Naive thymus-derived CD8-positive, alpha-beta T cell (primary cell): Measurements from ENCODE around the gene PASD1. TPM values are rescaled to one million over a fixed set of nuclear protein-coding genes. Genes with fewer than 3 reads are reported as not detected.
"Not testable (repeated sequence)": the region's sequence is repeated elsewhere in the genome, so short reads cannot be mapped to it uniquely, and the experiment has no call there.

ENCODE experiments used
- ATAC-seq, 2 donors: fragments of 150-1000 bp; cut with Tn5 transposase in 1 of 2; sonication (Bioruptor Pico), chemical (Tn5 transposase) in 1 of 2; 1 replicate in 1 of 2; 2 replicates in 1 of 2; pipeline ENCODE4 v1.10.0; 2021; ENCODE audit warnings: mild to moderate bottlenecking in 2 of 2, moderate library complexity in 2 of 2
- POLR2A ChIA-PET: fragments of 350-600 bp; sonication (Branson Sonifier 250); formaldehyde crosslinking; loops from one replicate; lab custom pipeline; 2021; ENCODE audit warnings: antibody characterized with exemption; lab: Charles Lee
- DNase-seq, 10 donors: peaks; one replicate each; pipeline versions ENCODE4 v3.0.0 to v3.0.0-alpha.2; 2020 to 2022
- H3K27ac Mint-ChIP-seq, 10 donors: one replicate each; pipeline ENCODE4 v1.8.0; 2020 to 2022; ENCODE audit warnings: mild to moderate bottlenecking in 10 of 10, mixed read lengths in 10 of 10, moderate library complexity in 4 of 10, inconsistent platforms in 1 of 10
- H3K27me3 Mint-ChIP-seq, 5 donors: one replicate each; pipeline ENCODE4 v1.8.0; 2021 to 2022; ENCODE audit warnings: mixed read lengths in 5 of 5
- H3K36me3 Mint-ChIP-seq, 3 donors: one replicate each; pipeline ENCODE4 v1.8.0; 2020 to 2022; ENCODE audit warnings: mixed read lengths in 3 of 3, mild to moderate bottlenecking in 2 of 3, inconsistent platforms in 1 of 3
- H3K4me1 Mint-ChIP-seq, 4 donors: one replicate each; pipeline ENCODE4 v1.8.0; 2021 to 2022; ENCODE audit warnings: mixed read lengths in 4 of 4
- H3K4me3 Mint-ChIP-seq, 10 donors: one replicate each; pipeline ENCODE4 v1.8.0; 2020 to 2022; ENCODE audit warnings: mild to moderate bottlenecking in 10 of 10, mixed read lengths in 10 of 10, moderate library complexity in 6 of 10, inconsistent platforms in 1 of 10
- H3K9me3 Mint-ChIP-seq, 9 donors: one replicate each; pipeline ENCODE4 v1.8.0; 2020 to 2022; ENCODE audit warnings: mixed read lengths in 9 of 9, mild to moderate bottlenecking in 3 of 9, inconsistent platforms in 1 of 9, moderate library complexity in 1 of 9
- polyA plus RNA-seq, 3 donors: library from polyadenylated mRNA; unstranded; fragments of 300-500 nt; fragmentation: Illumina TruSeq; gene quantifications; one replicate each; pipeline ENCODE4 v1.2.3, GENCODE V29; 2021
- total RNA-seq, 8 experiments: library from RNA in 2 of 8; stranded (reverse) in 2 of 8; gene quantifications; one replicate each; pipeline ENCODE4 v1.2.3 and lab custom pipeline; 2021 to 2026

PASD1 gene
- total and polyA plus RNA-seq, 5 experiments from 2014 or later: not detected

GRCh38 chrX:151641564-151641963 is 78.1 kb downstream of the PASD1 start:
- DNase-seq (no peak), ATAC-seq (no peak)
- POLR2A ChIA-PET: no interaction called here
- Mint-ChIP-seq H3K4me1 (no peaks in the 10 kb centered on the region), H3K9me3 (no peaks in the 10 kb centered on the region), H3K27ac (no peak overlapping the region), H3K27me3 (peaks cover 0 to 10% (median 4%) of the 10 kb centered on the region in 5 donors), H3K36me3 (no peaks in the 10 kb centered on the region), H3K4me3 (no peak overlapping the region)

DNA sequence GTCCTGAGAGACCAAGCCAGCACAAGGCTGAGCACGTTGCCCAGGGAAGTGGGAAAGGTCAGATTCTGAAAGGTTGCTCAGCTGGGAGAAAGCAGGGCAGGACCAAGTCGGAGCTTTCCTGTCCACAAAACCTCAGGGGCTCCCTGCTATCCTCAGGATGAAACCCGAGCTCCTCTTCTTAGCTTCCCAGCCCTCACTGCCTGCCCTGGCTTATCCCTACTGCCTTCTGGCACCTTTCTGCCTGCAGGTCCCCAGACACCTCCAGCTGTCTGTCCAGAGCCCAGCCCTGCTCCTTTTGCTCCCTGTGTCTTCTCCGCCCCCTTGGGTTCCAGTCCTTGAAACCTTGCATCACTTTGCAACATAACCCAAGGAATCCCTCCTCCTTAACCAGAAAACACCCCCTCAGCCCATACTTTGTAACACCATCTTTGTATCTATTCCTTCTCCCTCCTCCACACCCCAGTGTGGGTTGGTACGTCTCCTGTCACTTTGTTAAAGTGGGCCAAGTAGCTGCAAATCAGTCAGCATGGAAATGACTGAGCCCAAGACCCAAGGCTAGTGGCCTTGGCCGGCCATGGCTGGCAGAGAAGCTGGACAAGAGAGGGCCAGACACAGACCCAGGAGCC is 111.8 kb downstream of the PASD1 start:
- ATAC-seq: no peak
- no peaks in the 10 kb centered on the region for H3K4me1 Mint-ChIP-seq
- H3K27me3 Mint-ChIP-seq: peaks cover 0 to 21% (median 8%) of the 10 kb centered on the region in 5 donors
- no peak overlapping the region for H3K27ac Mint-ChIP-seq
- no peak overlapping the region for H3K4me3 Mint-ChIP-seq
- no peaks in the 10 kb centered on the region for H3K9me3 Mint-ChIP-seq
- POLR2A ChIA-PET: no interaction called here
- no peak for DNase-seq
- no peaks in the 10 kb centered on the region for H3K36me3 Mint-ChIP-seq

DNA sequence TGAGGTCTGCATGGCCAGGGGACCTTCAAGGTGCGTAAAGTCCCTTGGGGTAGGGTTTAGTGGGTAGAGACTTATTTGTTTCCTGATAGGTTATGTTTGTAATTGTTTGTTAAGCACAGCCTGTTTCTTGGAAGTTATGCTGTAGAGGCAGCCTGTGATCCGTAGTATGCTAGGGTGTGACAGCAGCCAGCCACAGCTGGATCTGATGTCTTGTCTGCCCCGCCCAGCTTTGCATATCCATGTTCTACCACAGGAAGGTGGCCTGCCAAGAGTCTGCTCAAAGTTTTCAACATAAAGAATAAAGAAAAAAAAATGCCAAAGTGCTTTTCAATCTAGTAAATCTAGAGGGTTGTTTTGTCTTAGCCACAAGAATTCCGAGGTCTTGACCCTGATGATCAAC is 112.7 kb downstream of the PASD1 start:
- Mint-ChIP-seq H3K4me1 (no peaks in the 10 kb centered on the region), H3K9me3 (no peaks in the 10 kb centered on the region)

DNA sequence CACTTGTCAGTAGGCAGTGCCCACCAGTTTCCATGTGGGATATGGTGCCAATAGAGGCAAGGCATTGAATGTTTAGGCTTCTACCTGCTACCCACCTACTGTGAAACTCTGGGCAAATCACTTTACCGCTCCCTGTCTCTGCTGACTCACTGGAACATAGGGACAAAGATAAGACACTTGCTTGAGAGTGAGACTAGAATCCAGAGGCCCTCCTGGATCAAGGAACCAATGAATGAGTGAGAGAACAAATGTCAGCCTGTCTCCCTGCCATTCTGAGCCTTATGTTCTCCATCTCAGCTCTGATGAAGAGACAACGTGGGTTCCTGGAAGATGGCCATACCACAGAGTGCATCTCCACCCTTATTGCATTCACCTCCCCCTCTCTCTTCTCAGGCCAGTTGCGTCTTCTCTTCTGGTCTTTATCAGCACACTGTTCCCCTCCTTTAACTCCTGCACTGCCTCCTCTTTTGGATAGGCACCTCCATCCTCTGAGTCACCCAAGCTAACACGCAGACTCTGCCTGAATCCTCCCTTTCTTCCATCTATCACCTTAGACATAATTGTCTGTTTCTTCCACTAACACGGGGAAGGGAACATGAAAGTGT is 116.4 kb downstream of the PASD1 start:
- POLR2A ChIA-PET: no interaction called here
- no peak for DNase-seq
- Mint-ChIP-seq H3K4me3 (no peak overlapping the region), H3K9me3 (no peaks in the 10 kb centered on the region), H3K27me3 (peaks cover 3 to 27% (median 6%) of the 10 kb centered on the region in 5 donors), H3K36me3 (no peaks in the 10 kb centered on the region), H3K4me1 (peaks cover 0 to 5% (median 1%) of the 10 kb centered on the region in 4 donors), H3K27ac (peak overlapping the region in 1 of 10 donors; percentile 83)
- ATAC-seq: no peak

More for the DNA sequence above, 112.7 kb downstream of the PASD1 start:
- no peak for ATAC-seq
- Mint-ChIP-seq H3K27ac (no peak overlapping the region), H3K27me3 (peaks cover 0 to 14% (median 8%) of the 10 kb centered on the region in 5 donors), H3K36me3 (no peaks in the 10 kb centered on the region), H3K4me3 (no peak overlapping the region)
- POLR2A ChIA-PET: no interaction called here
- DNase-seq: no peak

- POLR2A ChIA-PET: no interaction called here
- no peaks in the 10 kb centered on the region for H3K36me3 Mint-ChIP-seq
- ATAC-seq: no peak
- H3K4me3 Mint-ChIP-seq: no peak overlapping the region
- no peaks in the 10 kb centered on the region for H3K9me3 Mint-ChIP-seq
- H3K27ac Mint-ChIP-seq: no peak overlapping the region
- peak; percentile 15 to 68 (median 43) for DNase-seq
- H3K27me3 Mint-ChIP-seq: peaks cover 3 to 27% (median 6%) of the 10 kb centered on the region in 5 donors
- H3K4me1 Mint-ChIP-seq: peaks cover 0 to 5% (median 1%) of the 10 kb centered on the region in 4 donors
These were observed 117.3 kb downstream of the PASD1 start for GRCh38 chrX:151680805-151681204.

DNA sequence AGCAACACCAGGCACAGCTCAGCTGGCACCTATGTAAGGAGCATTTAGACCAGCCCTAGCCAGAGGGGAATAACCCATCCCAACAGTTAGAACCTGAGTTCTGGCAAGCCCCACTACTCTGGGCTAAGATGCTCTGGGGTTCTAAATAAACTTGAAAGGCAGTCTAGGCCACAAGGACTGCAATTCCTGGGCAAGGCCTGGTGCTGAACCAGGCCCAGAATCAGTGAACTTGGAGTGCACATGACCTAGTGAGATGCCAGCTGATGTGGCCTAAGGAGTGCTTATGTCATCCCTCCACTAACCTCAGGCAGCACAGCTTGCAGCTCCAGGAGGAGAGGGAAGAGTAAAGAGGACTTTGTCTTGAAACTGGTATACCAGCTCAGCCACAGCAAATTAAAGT is 124.2 kb downstream of the PASD1 start:
- ATAC-seq (no peak), DNase-seq (no peak)

DNA sequence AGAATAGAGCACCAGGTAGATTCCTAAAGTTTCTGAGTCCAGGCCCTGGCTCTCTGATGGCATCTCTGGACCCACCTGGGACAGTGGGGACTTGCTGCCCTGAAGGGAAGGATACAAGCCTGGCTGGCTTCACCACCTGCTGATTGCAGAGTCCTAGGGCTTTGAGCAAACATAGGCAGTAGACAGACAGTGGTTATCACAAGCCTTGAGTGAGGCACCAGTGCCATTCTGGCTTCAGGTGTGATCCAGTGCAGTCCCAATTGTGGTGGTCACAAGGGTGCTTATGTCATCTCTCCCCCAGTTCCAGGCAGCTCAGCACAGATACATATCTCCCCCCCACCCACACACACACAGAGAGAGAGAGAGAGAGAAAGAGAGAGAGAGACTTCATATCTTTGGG is 125.2 kb downstream of the PASD1 start:
- Mint-ChIP-seq H3K27ac (no peak overlapping the region), H3K27me3 (peaks cover 2 to 8% (median 6%) of the 10 kb centered on the region in 5 donors), H3K4me1 (peaks cover 0 to 2% (median under 1%) of the 10 kb centered on the region in 4 donors), H3K9me3 (no peaks in the 10 kb centered on the region), H3K4me3 (no peak overlapping the region), H3K36me3 (no peaks in the 10 kb centered on the region)
- no peak for DNase-seq
- POLR2A ChIA-PET: no interaction called here
- no peak for ATAC-seq

More for the DNA sequence above, 124.2 kb downstream of the PASD1 start:
- H3K27me3 Mint-ChIP-seq: peaks cover 0 to 10% (median 4%) of the 10 kb centered on the region in 5 donors
- no peaks in the 10 kb centered on the region for H3K9me3 Mint-ChIP-seq
- H3K4me3 Mint-ChIP-seq: no peak overlapping the region
- H3K27ac Mint-ChIP-seq: no peak overlapping the region
- POLR2A ChIA-PET: no interaction called here
- no peaks in the 10 kb centered on the region for H3K36me3 Mint-ChIP-seq
- H3K4me1 Mint-ChIP-seq: peaks cover 0 to 5% (median 1%) of the 10 kb centered on the region in 4 donors

DNA sequence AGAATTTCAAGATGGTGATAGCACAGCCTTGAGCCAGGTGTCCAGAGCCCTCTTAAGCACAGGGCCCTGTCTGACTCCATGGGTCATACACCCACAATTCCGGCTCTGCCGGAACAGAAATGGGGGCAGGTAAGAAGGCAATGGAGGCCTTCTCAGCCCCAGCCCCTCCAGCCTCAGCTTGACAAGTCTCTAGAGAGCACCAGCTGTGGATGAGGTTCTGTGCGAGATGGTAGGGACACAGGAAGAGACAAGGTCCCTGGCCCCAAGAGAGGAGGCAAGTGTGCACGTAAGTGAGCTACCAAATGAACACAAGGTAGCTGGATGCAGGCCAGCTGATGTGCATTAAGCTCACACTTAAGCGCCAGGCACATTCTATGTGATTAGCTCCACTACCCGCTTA is 129.3 kb downstream of the PASD1 start:
- Mint-ChIP-seq H3K4me3 (no peak overlapping the region), H3K27me3 (peaks cover 6 to 39% (median 17%) of the 10 kb centered on the region in 5 donors), H3K27ac (peak overlapping the region in 1 of 10 donors; percentile 70), H3K4me1 (peaks cover 0 to 5% (median under 1%) of the 10 kb centered on the region in 4 donors), H3K36me3 (no peaks in the 10 kb centered on the region), H3K9me3 (no peaks in the 10 kb centered on the region)
- POLR2A ChIA-PET: no interaction called here
- ATAC-seq: no peak
- DNase-seq: no peak

GRCh38 chrX:151694121-151694520 is 130.6 kb downstream of the PASD1 start:
- ATAC-seq: no peak

DNA sequence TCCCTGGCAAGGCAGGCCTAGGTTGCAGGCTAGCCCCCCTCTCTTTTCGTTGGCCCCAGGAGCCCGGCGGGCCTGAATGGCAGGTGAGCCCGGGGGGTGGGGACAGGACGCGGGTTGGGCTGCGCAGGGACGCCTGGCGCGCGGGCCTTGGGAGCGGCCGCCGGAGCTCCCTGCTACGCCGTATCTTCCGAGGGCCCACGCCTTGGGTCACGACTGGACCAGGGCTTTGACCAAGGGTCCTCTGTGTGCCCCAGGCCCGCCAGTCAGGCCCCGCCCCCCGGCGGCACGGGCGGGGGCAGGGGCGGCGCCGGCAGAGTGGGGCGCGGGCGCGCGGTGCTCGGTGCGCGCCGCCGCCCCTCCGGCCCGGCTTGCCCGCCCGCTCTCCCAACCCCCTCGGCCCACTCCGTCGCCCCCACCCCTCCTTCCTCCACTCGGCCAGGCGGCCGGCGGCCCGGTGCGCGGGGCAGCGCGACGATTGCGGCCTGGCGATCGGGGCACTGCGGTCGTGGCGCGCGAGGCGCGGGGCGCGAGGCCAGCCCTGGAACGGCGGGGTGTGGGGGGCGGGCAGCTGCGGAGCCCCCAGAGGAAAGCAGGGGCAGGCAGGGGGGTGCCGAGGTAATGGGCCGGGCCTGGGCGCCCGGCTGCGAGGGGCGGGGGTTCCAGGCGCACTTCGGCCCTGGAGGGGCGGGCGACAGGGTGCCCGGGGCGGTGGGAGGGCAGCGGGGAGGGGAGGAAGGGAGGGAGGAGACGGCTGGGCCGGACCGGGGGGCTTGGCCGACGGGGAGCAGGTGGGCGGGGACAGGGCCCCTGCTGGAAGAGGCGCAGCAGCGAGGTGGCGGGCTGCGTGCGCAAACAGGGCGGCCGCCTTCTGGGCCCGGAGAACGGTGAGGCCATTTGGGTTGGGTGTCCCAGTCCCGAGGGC is 131.4 kb downstream of the PASD1 start, which contains the start of gene PRRG3:
TSS of gene PRRG3 (plus strand) at position 798 of the 922 bp plus-strand sequence. CDS start 3,357 bp downstream, outside the sequence.
- Mint-ChIP-seq H3K4me3 (no peak within 1 kb of the TSS), H3K27ac (no peak within 1 kb of the TSS), H3K36me3 (no peaks in the 10 kb centered on the region), H3K4me1 (peaks cover 0 to 5% (median under 1%) of the 10 kb centered on the region in 4 donors), H3K27me3 (peaks cover 6 to 40% (median 20%) of the 10 kb centered on the region in 5 donors), H3K9me3 (no peaks in the 10 kb centered on the region)
- ATAC-seq (no peak), DNase-seq (no peak)
- POLR2A ChIA-PET: no interaction called here

More at GRCh38 chrX:151694121-151694520, 130.6 kb downstream of the PASD1 start:
- Mint-ChIP-seq H3K36me3 (no peaks in the 10 kb centered on the region), H3K4me1 (peaks cover 0 to 5% (median under 1%) of the 10 kb centered on the region in 4 donors), H3K9me3 (no peaks in the 10 kb centered on the region), H3K27me3 (peaks cover 6 to 40% (median 17%) of the 10 kb centered on the region in 5 donors), H3K4me3 (no peak overlapping the region), H3K27ac (no peak overlapping the region)
- no peak for DNase-seq
- POLR2A ChIA-PET: no interaction called here

DNA sequence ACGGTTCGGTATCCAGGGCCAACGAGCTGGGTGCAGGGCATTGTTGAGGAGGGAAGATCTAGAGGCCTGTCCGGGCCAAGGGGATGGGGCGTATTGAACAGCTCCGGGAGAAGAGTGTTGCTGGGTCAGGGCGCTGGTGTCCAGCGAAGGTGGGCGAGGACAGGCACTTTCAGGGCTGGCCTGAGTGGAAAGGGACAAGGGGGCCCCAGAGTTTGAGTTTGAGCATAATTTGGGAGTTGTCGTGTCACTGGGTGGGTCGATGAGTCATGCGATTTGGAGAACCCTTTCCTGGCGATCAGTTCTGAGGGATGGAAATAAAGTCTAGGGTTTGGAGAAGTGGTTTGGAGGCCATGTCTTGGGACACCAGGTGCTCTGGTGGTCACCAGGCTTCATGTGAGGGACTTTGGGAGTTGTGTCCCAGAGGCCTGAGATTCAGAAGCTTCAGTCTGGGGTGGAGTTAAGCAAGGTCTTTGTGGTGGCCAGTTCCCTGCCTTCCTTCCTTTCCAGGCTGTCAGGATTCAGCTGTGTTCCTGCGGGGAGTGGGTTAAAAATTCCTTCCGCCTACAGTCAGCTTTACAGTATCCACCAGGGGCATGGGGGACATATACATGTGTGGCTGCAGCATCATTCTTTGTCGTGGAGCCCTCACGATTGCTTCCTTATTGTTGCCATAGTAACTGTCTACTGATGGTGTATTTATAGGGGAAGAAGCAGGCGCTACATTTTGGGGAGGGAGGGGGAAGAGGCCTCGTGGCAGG is 132.3 kb downstream of the PASD1 start:
- no peak for ATAC-seq
- no peaks in the 10 kb centered on the region for H3K9me3 Mint-ChIP-seq
- DNase-seq: no peak
- H3K27me3 Mint-ChIP-seq: peaks cover 6 to 40% (median 20%) of the 10 kb centered on the region in 5 donors
- H3K27ac Mint-ChIP-seq: no peak overlapping the region
- H3K4me3 Mint-ChIP-seq: no peak overlapping the region
- POLR2A ChIA-PET: no interaction called here
- H3K4me1 Mint-ChIP-seq: peaks cover 0 to 5% (median under 1%) of the 10 kb centered on the region in 4 donors
- H3K36me3 Mint-ChIP-seq: no peaks in the 10 kb centered on the region

GRCh38 chrX:151697082-151697481 is 133.6 kb downstream of the PASD1 start:
- H3K36me3 Mint-ChIP-seq, DNase-seq, H3K27ac Mint-ChIP-seq, ATAC-seq, H3K9me3 Mint-ChIP-seq, H3K4me3 Mint-ChIP-seq, POLR2A ChIA-PET, H3K4me1 Mint-ChIP-seq: not testable (repeated sequence)
- H3K27me3 Mint-ChIP-seq: peaks cover 6 to 40% (median 20%) of the 10 kb centered on the region in 5 donors
